B cell (primary cell): ENCODE measurements around the gene TNIK.

Experiments
- CTCF ChIP-seq: fragments of 200-600 bp; IDR thresholded peaks from one replicate; pipeline ENCODE4 v1.8.0; 2022; ENCODE audit warnings: antibody characterized with exemption, mild to moderate bottlenecking
- EZH2 ChIP-seq: IDR thresholded peaks from 2 replicates; pipeline ENCODE4 v1.6.1; 2012; ENCODE audit warnings: borderline replicate concordance, low read depth, mild to moderate bottlenecking, moderate library complexity, low read length; ENCODE audit not compliant: insufficient read depth, poor library complexity, severe bottlenecking

- TF ChIP-seq CTCF (no peak), EZH2 (no peak)
Measured at GRCh38 chr3:171317171-171317570, 143.0 kb downstream of the TNIK start.
